HUES64 (cell line): ENCODE results near the gene DUSP16.

Source experiments
- H3K27ac ChIP-seq: 2 replicates; pipeline ENCODE4 v1.7.0; 2013; ENCODE audit warnings: low read depth, low read length, inconsistent platforms
- H3K27me3 ChIP-seq: 2 replicates; pipeline ENCODE4 v1.6.1; 2013; ENCODE audit warnings: mild to moderate bottlenecking, low read length; ENCODE audit not compliant: insufficient read depth
- H3K36me3 ChIP-seq: 2 replicates; pipeline ENCODE4 v1.6.1; 2013; ENCODE audit warnings: mild to moderate bottlenecking, low read length; ENCODE audit not compliant: insufficient read depth
- H3K4me1 ChIP-seq: 2 replicates; pipeline ENCODE4 v1.6.1; 2013; ENCODE audit warnings: mild to moderate bottlenecking, low read length, moderate library complexity; ENCODE audit not compliant: insufficient read depth
- H3K4me3 ChIP-seq: 2 replicates; pipeline ENCODE4 v1.5.1; 2013; ENCODE audit warnings: mild to moderate bottlenecking, low read length, moderate library complexity
- H3K9ac ChIP-seq: 2 replicates; pipeline ENCODE4 v1.6.1; 2013; ENCODE audit warnings: mild to moderate bottlenecking, low read depth, low read length
- H3K9me3 ChIP-seq: 2 replicates; pipeline ENCODE4 v1.6.1; 2013; ENCODE audit warnings: low read depth, low read length; ENCODE audit not compliant: insufficient read depth
- WGBS: fragments of 150-250, 120-280 bp; methylation state at CpG from one replicate; pipeline ENCODE4 v1.1.7; 2013; ENCODE audit warnings: missing lambda C conversion rate; 5-methylcytosine and 5-hydroxymethylcytosine counted together

DUSP16 gene

GRCh38 chr12:12465522-12465921 lies 97.1 kb downstream of the DUSP16 start:
- H3K27me3 ChIP-seq, result no peaks in the 10 kb centered on the region
- no peaks in the 10 kb centered on the region; the same call in 1 of the 2 replicates for H3K4me1 ChIP-seq
- H3K9me3 ChIP-seq, result 0 out of 2 replicates have a peak, but pooled peaks cover 3% of the 10 kb centered on the region
- no peak overlapping the region for H3K4me3 ChIP-seq
- no peaks in the 10 kb centered on the region for H3K36me3 ChIP-seq
- no peak overlapping the region for H3K27ac ChIP-seq
- no peak overlapping the region for H3K9ac ChIP-seq
- WGBS, result 93% methylated on average over 20 of the region's 20 CpGs

- Histone ChIP-seq H3K9ac (no peak overlapping the region), H3K9me3 (no peaks in the 10 kb centered on the region), H3K4me3 (no peak overlapping the region), H3K4me1 (peaks cover 3% of the 10 kb centered on the region), H3K27me3 (no peaks in the 10 kb centered on the region), H3K36me3 (no peaks in the 10 kb centered on the region), H3K27ac (no peak overlapping the region)
- WGBS, result 76% methylated on average over 5 of the region's 5 CpGs
Observed at GRCh38 chr12:12461923-12462315, 100.7 kb downstream of the DUSP16 start.

- WGBS, result 95% methylated on average over 7 of the region's 8 CpGs
- Histone ChIP-seq H3K4me3 (no peak overlapping the region), H3K27me3 (no peaks in the 10 kb centered on the region), H3K9me3 (no peaks in the 10 kb centered on the region), H3K27ac (no peak overlapping the region), H3K4me1 (peaks cover 3% of the 10 kb centered on the region), H3K36me3 (no peaks in the 10 kb centered on the region), H3K9ac (no peak overlapping the region)
Observed at GRCh38 chr12:12460935-12461922, 101.4 kb downstream of the DUSP16 start.

GRCh38 chr12:12456637-12457036 lies 106.0 kb downstream of the DUSP16 start:
- Histone ChIP-seq H3K4me3 (no peak overlapping the region), H3K9me3 (no peaks in the 10 kb centered on the region), H3K4me1 (peaks cover 3% of the 10 kb centered on the region; the same call in 1 of the 2 replicates), H3K9ac (no peak overlapping the region), H3K27ac (no peak overlapping the region), H3K27me3 (no peaks in the 10 kb centered on the region), H3K36me3 (no peaks in the 10 kb centered on the region)
- WGBS, result 96% methylated on average over 4 of the region's 5 CpGs

- H3K4me3 ChIP-seq, result no peak overlapping the region
- H3K27me3 ChIP-seq, result no peaks in the 10 kb centered on the region
- H3K4me1 ChIP-seq, result peaks cover 5% of the 10 kb centered on the region
Observed at GRCh38 chr12:12454315-12454714, 108.3 kb downstream of the DUSP16 start.

GRCh38 chr12:12453635-12454034 lies 109.0 kb downstream of the DUSP16 start:
- no peaks in the 10 kb centered on the region for H3K27me3 ChIP-seq
- WGBS, result 88% methylated on average over 1 of the region's 1 CpG
- no peak overlapping the region for H3K27ac ChIP-seq
- no peaks in the 10 kb centered on the region for H3K36me3 ChIP-seq
- no peaks in the 10 kb centered on the region for H3K9me3 ChIP-seq
- H3K4me1 ChIP-seq, result peaks cover 12% of the 10 kb centered on the region
- H3K4me3 ChIP-seq, result no peak overlapping the region
- no peak overlapping the region for H3K9ac ChIP-seq

More at GRCh38 chr12:12454315-12454714, 108.3 kb downstream of the DUSP16 start:
- no peak overlapping the region for H3K9ac ChIP-seq
- no peak overlapping the region for H3K27ac ChIP-seq
- no peaks in the 10 kb centered on the region for H3K36me3 ChIP-seq
- H3K9me3 ChIP-seq, result no peaks in the 10 kb centered on the region

- H3K4me1 ChIP-seq, result peaks cover 10% of the 10 kb centered on the region; the same call in 1 of the 2 replicates
- H3K4me3 ChIP-seq, result no peak overlapping the region
- 92% methylated on average over 19 of the region's 21 CpGs for WGBS
- no peak overlapping the region for H3K9ac ChIP-seq
- no peaks in the 10 kb centered on the region for H3K36me3 ChIP-seq
- no peaks in the 10 kb centered on the region for H3K27me3 ChIP-seq
- H3K27ac ChIP-seq, result no peak overlapping the region
- H3K9me3 ChIP-seq, result no peaks in the 10 kb centered on the region
Observed at GRCh38 chr12:12452326-12452902, 110.2 kb downstream of the DUSP16 start.

GRCh38 chr12:12451098-12451497 lies 111.6 kb downstream of the DUSP16 start:
- Histone ChIP-seq H3K9ac (no peak overlapping the region), H3K4me1 (peaks cover 10% of the 10 kb centered on the region; the same call in 1 of the 2 replicates), H3K9me3 (no peaks in the 10 kb centered on the region), H3K27ac (no peak overlapping the region), H3K4me3 (no peak overlapping the region), H3K36me3 (no peaks in the 10 kb centered on the region), H3K27me3 (no peaks in the 10 kb centered on the region)
- 94% methylated on average over 3 of the region's 4 CpGs for WGBS

GRCh38 chr12:12450043-12450471 lies 112.6 kb downstream of the DUSP16 start:
- no peak overlapping the region for H3K9ac ChIP-seq
- peaks cover 10% of the 10 kb centered on the region; the same call in 1 of the 2 replicates for H3K4me1 ChIP-seq
- no peaks in the 10 kb centered on the region for H3K36me3 ChIP-seq
- WGBS, result 97% methylated on average over 2 of the region's 2 CpGs
- H3K9me3 ChIP-seq, result no peaks in the 10 kb centered on the region
- H3K4me3 ChIP-seq, result no peak overlapping the region
- no peak overlapping the region for H3K27ac ChIP-seq
- H3K27me3 ChIP-seq, result no peaks in the 10 kb centered on the region

GRCh38 chr12:12449533-12450025 lies 113.1 kb downstream of the DUSP16 start:
- no peak overlapping the region for H3K27ac ChIP-seq
- no peaks in the 10 kb centered on the region for H3K27me3 ChIP-seq
- H3K4me3 ChIP-seq, result no peak overlapping the region
- no peaks in the 10 kb centered on the region for H3K36me3 ChIP-seq
- H3K4me1 ChIP-seq, result peaks cover 10% of the 10 kb centered on the region; the same call in 1 of the 2 replicates
- H3K9me3 ChIP-seq, result no peaks in the 10 kb centered on the region
- 95% methylated on average over 13 of the region's 13 CpGs for WGBS
- H3K9ac ChIP-seq, result no peak overlapping the region

GRCh38 chr12:12447837-12448236 lies 114.8 kb downstream of the DUSP16 start:
- H3K36me3 ChIP-seq, result no peaks in the 10 kb centered on the region
- H3K27me3 ChIP-seq, result no peaks in the 10 kb centered on the region
- no peak overlapping the region for H3K9ac ChIP-seq
- H3K27ac ChIP-seq, result no peak overlapping the region
- 96% methylated on average over 8 of the region's 10 CpGs for WGBS
- no peaks in the 10 kb centered on the region for H3K9me3 ChIP-seq
- H3K4me1 ChIP-seq, result peaks cover 10% of the 10 kb centered on the region; the same call in 1 of the 2 replicates
- no peak overlapping the region for H3K4me3 ChIP-seq
